NOMO-1 treated with dmso at 0.1 percent for 144 hours (cell line): Measurements from ENCODE around the gene TRIM34.
"Not testable (repeated sequence)": the region's sequence is repeated elsewhere in the genome, so short reads cannot be mapped to it uniquely, and the experiment has no call there.

ENCODE experiments used
- DNase-seq: peaks from one replicate; lab custom pipeline; 2025; ENCODE audit not compliant: unreplicated experiment; lab: John Stamatoyannopoulos, UW

The TRIM34 gene

GRCh38 chr11:5683620-5684019 is 58.8 kb downstream of the TRIM34 start:
- DNase-seq, result not testable (repeated sequence)

- no peak for DNase-seq
Measured at GRCh38 chr11:5684036-5684645, 59.3 kb downstream of the TRIM34 start.

- DNase-seq, result peak; percentile 63
Measured at GRCh38 chr11:5684646-5685362, 60.0 kb downstream of the TRIM34 start, which contains the start of gene TRIM5. TSS of gene TRIM5 (minus strand) at chr11:5685074. CDS start at chr11:5680177, 4,897 bp downstream.

- DNase-seq, result no peak
Measured at GRCh38 chr11:5686426-5686825, 61.6 kb downstream of the TRIM34 start.

GRCh38 chr11:5688482-5688881 is 63.7 kb downstream of the TRIM34 start:
- no peak for DNase-seq

GRCh38 chr11:5689551-5689983 is 64.8 kb downstream of the TRIM34 start, which contains the start of gene TRIM22:
TSS of gene TRIM22 (plus strand) at chr11:5689790. CDS start at chr11:5696233, 6,443 bp downstream.
- peak; percentile 72 for DNase-seq

GRCh38 chr11:5690216-5690615 is 65.4 kb downstream of the TRIM34 start:
- no peak for DNase-seq

- no peak for DNase-seq
Measured at GRCh38 chr11:5690736-5691135, 65.9 kb downstream of the TRIM34 start.

GRCh38 chr11:5691238-5691963 is 66.6 kb downstream of the TRIM34 start:
- not testable (repeated sequence) for DNase-seq

GRCh38 chr11:5691964-5692361 is 67.2 kb downstream of the TRIM34 start:
- peak; percentile 15 for DNase-seq
